ENCODE measurements around the gene ACOT12.

DNA sequence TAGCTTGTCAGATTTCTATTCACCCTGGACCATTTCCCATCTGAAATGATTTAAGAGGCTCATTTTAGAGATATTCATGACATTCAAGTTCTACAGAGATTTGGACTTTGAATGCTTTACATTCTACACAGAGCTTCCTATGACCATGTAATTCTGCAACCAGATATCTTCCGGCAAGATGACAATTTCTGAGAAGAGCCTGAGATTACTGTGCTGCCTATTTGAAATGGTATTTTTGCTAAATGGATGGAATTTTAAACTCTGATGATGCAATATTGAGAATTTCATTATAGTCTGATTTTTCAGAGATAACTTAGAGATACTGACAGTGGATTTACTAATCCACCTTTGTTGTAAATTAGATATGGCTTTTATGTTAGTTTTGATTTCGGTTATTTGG, 16.0 kb upstream of the ACOT12 start:
- TF ChIP-seq POLR2A (IDR thresholded peaks at IDR 0.05) (no peak), CTCF (IDR thresholded peaks at IDR 0.05) (no peak)
